Measurements from ENCODE around the gene PDE10A.

PDE10A gene

DNA sequence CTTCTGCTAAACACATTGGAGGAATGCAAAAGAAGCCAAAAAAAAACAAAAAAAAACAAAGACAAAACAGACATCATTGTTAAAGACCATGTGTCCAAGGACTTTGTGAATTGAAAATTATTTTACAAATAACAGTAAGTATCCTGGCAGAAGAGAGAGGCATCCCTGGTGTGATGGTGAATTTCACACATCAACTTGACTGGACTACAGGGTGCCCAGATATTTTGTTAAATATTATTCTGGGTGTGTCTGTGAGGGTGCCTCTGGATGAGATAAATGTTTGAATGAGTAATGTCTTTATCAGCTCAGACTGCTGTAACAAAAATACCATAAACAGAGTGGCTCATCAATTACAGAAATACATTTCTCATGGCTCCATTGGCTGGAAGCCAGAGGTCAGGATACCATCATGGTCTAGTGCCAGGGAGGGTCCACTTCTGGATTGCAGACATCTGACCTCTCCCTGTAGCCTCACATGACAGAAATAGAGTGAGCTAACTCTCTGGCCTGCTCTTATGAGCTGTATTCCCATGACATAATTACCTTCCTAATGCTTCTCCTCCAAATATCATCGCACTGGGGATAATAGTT lies 341.4 kb downstream of the PDE10A start:
- no peak for DNase-seq

DNA sequence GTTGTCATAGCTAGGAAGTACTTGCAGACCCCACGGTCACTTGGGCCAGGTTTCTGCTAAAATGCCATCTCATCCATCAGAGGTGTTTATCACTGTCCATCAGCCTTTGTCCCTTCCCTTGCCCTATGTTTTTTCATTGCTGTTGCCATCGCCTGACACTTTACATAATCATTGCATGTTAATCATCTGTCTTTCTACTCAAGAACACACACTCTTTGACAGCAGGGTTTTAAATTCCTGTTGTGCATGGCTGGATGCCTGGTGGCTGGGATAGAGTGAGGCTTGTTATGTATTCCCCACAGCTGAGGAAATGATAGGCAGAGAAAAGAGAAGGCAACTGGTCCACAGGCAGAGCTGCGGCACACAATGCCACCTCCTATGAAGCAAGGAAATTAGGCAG lies 341.9 kb downstream of the PDE10A start:
- no peak for DNase-seq

DNA sequence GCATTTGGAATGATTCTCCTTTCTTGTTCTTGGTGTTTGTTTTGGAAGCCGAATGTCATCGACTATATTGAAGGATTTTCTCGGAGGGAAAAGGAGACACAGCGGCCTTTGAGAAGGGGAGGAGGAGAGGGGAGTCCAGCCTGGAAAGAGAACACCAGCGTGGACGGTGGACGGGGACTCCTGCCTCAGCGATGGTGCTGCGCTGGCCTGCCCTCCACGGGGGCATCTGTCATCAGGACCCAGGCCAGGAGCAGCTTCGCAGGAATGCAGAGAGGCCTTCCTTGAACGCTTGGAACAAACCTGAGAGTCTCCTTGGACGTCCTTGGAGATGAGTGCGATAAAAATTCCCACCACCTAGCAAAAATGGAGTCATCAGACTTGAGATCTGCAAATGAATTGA lies 345.3 kb downstream of the PDE10A start:
- no peak for DNase-seq

DNA sequence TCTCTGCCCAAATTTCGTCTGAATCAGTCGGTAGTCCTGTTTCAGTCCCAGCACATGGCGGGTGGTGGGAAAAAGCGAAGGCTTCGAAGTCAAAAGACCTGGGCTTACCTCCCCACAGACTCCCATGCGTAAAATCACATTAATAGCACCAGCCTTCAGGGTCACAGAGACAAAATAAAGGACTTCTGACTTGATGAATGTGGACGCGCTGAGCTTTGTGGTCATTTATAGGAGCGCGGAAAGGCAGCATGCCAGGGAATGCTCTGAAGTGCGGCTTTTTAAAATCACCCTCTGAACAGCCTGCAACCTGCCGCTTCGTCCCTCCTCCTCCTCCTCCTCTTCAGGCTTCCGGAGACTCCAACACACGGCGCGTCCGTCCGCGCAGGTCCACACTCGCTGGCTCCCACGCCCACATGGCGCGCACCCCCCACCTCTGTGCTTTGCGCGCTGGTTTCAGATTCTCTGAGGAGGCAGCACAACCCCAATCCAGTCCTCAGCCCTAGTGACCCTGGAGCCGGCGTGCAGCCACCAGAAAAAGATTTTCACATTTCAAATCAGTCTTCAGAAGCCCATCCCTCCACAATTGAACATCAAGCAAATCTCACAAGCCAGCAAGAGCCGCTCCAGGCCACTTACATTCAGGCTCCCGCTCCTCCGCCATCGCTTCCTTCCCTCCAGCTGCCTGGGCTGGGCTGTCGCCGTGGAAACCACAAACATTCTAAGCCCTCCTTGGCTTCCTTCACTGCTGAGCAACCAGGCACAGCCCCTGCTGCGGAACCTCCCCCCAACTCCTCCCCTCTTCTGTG lies 353.9 kb downstream of the PDE10A start, which contains the start of gene C6orf118:
Gene C6orf118, minus strand, starts transcription at position 680 of the 806 bp plus-strand sequence. Its CDS starts 19 bp downstream, at position 661.
- DNase-seq: no peak

DNA sequence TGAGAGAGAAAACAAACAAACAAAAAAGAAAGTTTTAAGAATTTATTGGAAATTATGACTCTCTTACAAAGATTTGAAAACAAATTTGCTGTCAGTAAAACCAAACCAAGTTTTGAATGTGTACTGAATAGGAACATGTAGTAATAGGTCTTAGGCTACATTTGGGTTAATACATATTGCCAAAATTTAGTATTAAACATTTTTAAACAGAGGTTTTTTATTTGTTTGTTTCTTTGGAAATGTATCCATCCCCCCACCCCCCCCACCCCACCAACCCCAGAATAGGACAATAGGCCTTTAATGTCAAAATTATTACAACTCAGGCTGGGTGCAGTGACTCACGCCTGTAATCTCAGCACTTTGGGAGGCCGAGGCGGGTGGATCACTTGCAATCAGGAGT lies 356.1 kb downstream of the PDE10A start:
- DNase-seq: no peak

DNA sequence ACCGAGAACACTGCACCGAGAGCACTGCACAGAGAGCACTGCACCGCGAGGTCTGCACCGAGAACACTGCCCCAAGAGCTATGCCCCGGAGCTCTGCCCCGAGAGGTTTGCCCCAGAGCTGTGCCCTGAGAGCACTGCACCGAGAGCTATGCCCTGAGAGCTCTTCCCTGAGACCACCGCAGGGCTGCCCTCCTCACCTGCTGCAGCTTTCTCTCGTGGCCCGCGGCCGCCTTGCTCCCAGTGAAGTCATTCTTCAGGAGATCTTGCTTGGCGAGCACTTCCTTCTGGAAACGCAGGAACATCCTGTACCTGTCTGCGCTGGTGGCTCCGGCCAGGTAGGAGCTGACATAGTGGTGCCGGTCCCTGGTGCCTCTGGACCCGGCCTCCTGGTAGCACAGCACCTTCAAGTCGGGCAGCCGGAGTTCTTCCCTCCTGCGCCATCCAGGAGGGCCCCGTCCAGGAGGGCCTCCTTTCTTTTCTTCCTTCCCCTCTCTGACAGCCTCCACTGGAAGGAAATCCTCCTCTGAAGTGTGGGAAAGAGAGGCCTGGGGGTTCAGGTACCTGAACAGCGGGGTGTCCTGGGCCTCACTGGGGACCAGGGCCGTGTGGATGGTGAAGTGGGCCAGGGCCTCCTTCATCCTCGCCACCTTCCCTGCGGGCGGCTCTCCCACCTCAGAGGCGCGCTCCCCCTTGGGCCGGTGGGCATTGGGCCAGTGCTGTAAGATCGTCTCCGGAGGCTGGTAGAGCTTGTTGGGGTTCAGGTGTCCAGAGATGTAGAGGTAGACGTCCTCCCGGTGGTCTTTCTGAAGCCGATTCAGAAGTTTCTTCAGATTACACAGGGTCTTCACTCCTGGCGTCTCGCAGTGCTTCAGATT lies 361.4 kb downstream of the PDE10A start:
- DNase-seq: no peak

DNA sequence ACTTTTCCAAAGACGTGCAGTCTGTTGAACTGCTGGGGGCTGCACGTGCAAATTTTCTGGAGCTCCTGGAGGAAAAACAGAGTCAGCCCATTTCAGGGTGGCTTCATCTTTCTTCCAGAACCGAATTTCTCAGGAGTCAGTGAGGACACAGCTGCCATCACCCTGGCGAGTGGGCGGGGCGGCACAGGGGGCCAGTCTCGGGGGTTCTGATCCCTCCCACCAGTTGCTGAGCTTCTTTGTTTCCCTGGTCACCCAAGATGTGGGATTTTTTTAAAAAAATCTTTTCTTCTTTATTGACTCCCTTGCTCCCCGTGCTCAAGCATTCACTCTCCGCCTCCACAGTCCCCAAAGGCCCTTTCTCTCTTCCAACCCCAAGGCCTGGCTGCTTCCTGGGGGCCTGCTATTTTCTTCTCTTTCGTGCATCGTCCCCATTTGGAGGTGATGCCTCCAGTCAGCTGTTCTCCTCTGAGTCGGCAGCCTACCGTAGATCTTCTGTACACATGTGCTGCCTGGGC lies 362.6 kb downstream of the PDE10A start:
- no peak for DNase-seq

DNA sequence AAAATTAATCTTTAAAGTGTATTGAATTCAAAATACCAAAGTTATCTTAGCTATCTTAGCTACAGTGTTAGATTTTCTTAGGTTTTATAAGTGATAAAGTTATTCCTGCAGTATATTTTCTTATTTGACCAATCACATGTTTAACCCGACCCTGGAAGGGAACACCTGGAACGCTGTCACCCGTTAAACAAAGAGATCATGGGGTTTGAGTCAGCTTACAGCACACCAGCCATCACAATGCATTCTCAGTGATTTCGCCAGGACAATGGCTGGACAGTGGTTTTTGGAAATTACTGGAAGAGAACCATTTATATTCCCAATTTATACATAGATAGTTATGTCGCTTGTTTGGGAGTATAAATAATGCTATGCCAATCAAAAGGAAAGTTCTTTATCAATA lies 364.2 kb downstream of the PDE10A start:
- DNase-seq: no peak

DNA sequence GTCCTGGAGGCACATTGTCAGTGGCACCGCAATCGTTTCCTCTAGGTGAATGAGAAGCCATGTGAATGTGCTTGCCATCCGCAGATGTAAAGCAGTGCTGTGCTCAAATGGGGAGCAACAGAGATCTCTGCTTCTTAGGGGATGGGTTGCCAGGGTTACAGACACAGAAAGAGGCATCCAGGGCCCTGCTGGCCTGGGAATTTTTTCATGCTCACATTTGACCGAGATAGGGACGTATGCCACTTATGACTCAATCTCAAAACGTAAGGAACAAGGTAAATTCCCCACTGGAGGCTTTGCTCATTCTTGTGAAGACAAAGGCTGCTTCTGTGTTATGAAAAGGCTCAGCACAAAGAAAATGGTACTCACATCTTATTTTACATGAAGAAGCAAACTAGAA lies 364.6 kb downstream of the PDE10A start:
- DNase-seq: no peak

DNA sequence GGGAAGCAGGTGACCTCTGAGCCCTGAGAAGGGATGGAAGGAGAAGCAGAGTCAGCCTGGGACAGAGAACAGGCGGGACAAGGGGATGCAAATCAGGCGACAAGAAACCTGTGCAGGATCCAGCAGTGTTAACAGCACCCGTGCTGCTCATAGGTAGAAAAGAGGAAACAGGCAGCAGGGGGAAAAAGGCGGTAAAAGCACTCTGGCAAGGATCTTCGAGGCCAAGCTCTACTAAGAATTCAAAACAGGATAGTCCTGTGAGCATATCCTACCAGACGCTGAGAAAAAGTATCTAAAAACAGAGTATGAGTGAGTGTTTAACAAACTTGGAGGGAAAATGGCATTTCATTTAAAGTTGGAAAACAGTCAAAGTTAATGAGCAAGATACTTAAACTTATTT lies 370.4 kb downstream of the PDE10A start:
- DNase-seq: no peak

All from NCI-H345 (cell line).